ENCODE data around the gene CPLANE2.

GRCh38 chr1:16224472-16224871 lies 12.5 kb downstream of the CPLANE2 start:
- TF ChIP-seq CTCF (conservative IDR thresholded peaks at IDR 0.05; ENCODE audit: low read depth, low read length) (no peak), EZH2 (IDR thresholded peaks at IDR 0.05; ENCODE audit: borderline replicate concordance, low read depth, low read length, poor library complexity, severe bottlenecking) (no peak)

Measured in A673 (cell line).